GM12878 (cell line): ENCODE results near the gene CP. TPM values are rescaled to one million over a fixed set of nuclear protein-coding genes. Genes with fewer than 3 reads are reported as not detected.

Experiments
- ATAC-seq: fragments of 200-7000 bp; cut with Tn5 transposase; 3 replicates; pipeline ENCODE4 v1.9.1; 2020; ENCODE audit warnings: mild to moderate bottlenecking, moderate library complexity
- BruUV-seq: library from RNA; stranded (reverse); fragments of 400-500 nt; replicated peaks from 2 replicates; lab custom pipeline; 2021; lab: Mats Ljungman, UMichigan
- CTCF ChIA-PET: fragments of 300-600 bp; sonication (Branson Sonifier 250); formaldehyde crosslinking; extraction: SDS; loops from one replicate; lab custom pipeline; 2021; ENCODE audit warnings: inconsistent platforms; lab: Yijun Ruan, JAX
- POLR2A ChIA-PET: fragments of 350-600 bp; formaldehyde crosslinking; extraction: SDS; loops from one replicate; lab custom pipeline; 2021; ENCODE audit warnings: inconsistent platforms; lab: Charles Lee
- RAD21 ChIA-PET: fragments of 300-600 bp; sonication (Branson Sonifier 250); formaldehyde crosslinking; loops from one replicate; lab custom pipeline; 2023; ENCODE audit warnings: antibody characterized with exemption; ENCODE audit not compliant: unreplicated experiment; lab: Charles Lee
- SMC1A ChIA-PET: fragments of 300-600 bp; sonication (Branson Sonifier 250); formaldehyde crosslinking; loops from one replicate; lab custom pipeline; 2023; ENCODE audit not compliant: unreplicated experiment, uncharacterized antibody; lab: Charles Lee
- DNase-seq: peaks from one replicate; pipeline ENCODE4 v3.0.0-alpha.2; 2011; ENCODE audit warnings: low read depth, low spot score
- FAIRE-seq: peaks from 3 replicates; lab custom pipeline; 2011; peaks lifted over from hg19 to GRCh38; lab: Jason Lieb, UNC
- H2AFZ ChIP-seq: 2 replicates; pipeline ENCODE4 v1.6.0; 2011; ENCODE audit warnings: low read depth, low read length, control low read depth; ENCODE audit not compliant: control insufficient read depth
- H3K27ac ChIP-seq: 2 replicates; pipeline ENCODE4 v1.5.1; 2011; ENCODE audit warnings: control low read depth; ENCODE audit not compliant: control insufficient read depth, insufficient read depth
- H3K27me3 ChIP-seq, 2 experiments: replicated peaks in 1 of 2; 2 replicates each; pipeline versions ENCODE4 v1.6.0 to v1.6.1; 2011; ENCODE audit warnings: low read length in 1 of 2; ENCODE audit not compliant: control insufficient read depth in 2 of 2, insufficient read depth in 2 of 2
- H3K36me3 ChIP-seq, 2 experiments: 2 replicates each; pipeline ENCODE4 v1.5.1; 2011; ENCODE audit warnings: low read length in 1 of 2; ENCODE audit not compliant: control insufficient read depth in 2 of 2, insufficient read depth in 2 of 2
- H3K4me1 ChIP-seq: 2 replicates; pipeline ENCODE4 v1.6.1; 2011; ENCODE audit warnings: mild to moderate bottlenecking, low read length, moderate library complexity, mixed read lengths; ENCODE audit not compliant: control insufficient read depth, insufficient read depth
- H3K4me2 ChIP-seq: 2 replicates; pipeline ENCODE4 v1.6.0; 2011; ENCODE audit warnings: control low read depth; ENCODE audit not compliant: control insufficient read depth, insufficient read depth
- H3K4me3 ChIP-seq: fragments of 200-600 bp; sonication (generic); 2 replicates; pipeline ENCODE4 v1.5.1; 2016
- H3K79me2 ChIP-seq: 2 replicates; pipeline ENCODE4 v1.6.0; 2011; ENCODE audit warnings: low read length; ENCODE audit not compliant: control insufficient read depth, insufficient read depth
- H3K9ac ChIP-seq: 2 replicates; pipeline ENCODE4 v1.8.0; 2011; ENCODE audit warnings: low read length, control low read depth, mixed read lengths; ENCODE audit not compliant: control insufficient read depth, insufficient read depth
- H3K9me3 ChIP-seq: replicated peaks from 3 replicates; pipeline ENCODE4 v1.5.1; 2011; ENCODE audit warnings: mild to moderate bottlenecking, low read length; ENCODE audit not compliant: control insufficient read depth, insufficient read depth
- H4K20me1 ChIP-seq: 2 replicates; pipeline ENCODE4 v1.6.0; 2011; ENCODE audit not compliant: control insufficient read depth, insufficient read depth
- ATF7 ChIP-seq: fragments of 450-650 bp; IDR thresholded peaks from 2 replicates; pipeline ENCODE4 v1.6.1; 2016; ENCODE audit warnings: low read depth, mild to moderate bottlenecking
- BCL11A ChIP-seq: IDR thresholded peaks from 2 replicates; pipeline ENCODE4 v1.6.1; 2011; ENCODE audit warnings: low read depth, low read length
- CREB1 ChIP-seq: IDR thresholded peaks from 2 replicates; pipeline ENCODE4 v1.6.1; 2012; ENCODE audit warnings: low read depth, mild to moderate bottlenecking, inconsistent platforms
- E2F4 ChIP-seq: IDR thresholded peaks from 2 replicates; pipeline ENCODE4 v1.6.1; 2012; ENCODE audit warnings: low read depth, low read length, improper control_type of control experiment
- EGR1 ChIP-seq, 2 experiments: IDR thresholded peaks; 1 replicate in 1 of 2; 2 replicates in 1 of 2; pipeline ENCODE4 v1.6.1; 2011 to 2012; ENCODE audit warnings: low read depth in 2 of 2, low read length in 2 of 2, borderline replicate concordance in 1 of 2, mild to moderate bottlenecking in 1 of 2, moderate library complexity in 1 of 2
- FOXK2 ChIP-seq: fragments of 450-650 bp; IDR thresholded peaks from 2 replicates; pipeline ENCODE4 v1.6.1; 2017; ENCODE audit warnings: mild to moderate bottlenecking, moderate library complexity
- FOXM1 ChIP-seq: IDR thresholded peaks from 2 replicates; pipeline ENCODE4 v1.6.1; 2012; ENCODE audit warnings: low read depth, mild to moderate bottlenecking, inconsistent platforms, low read length, moderate library complexity
- IRF3 ChIP-seq: fragments of 450-650 bp; IDR thresholded peaks from 2 replicates; pipeline ENCODE4 v1.6.1; 2014; ENCODE audit warnings: mild to moderate bottlenecking
- LARP7 ChIP-seq: fragments of 450-650 bp; IDR thresholded peaks from 2 replicates; pipeline ENCODE4 v1.6.1; 2017; ENCODE audit warnings: mild to moderate bottlenecking
- NKRF ChIP-seq: fragments of 450-650 bp; conservative IDR thresholded peaks from 2 replicates; pipeline ENCODE4 v1.6.1; 2017; ENCODE audit warnings: mild to moderate bottlenecking, moderate library complexity
- NR2C2 ChIP-seq: IDR thresholded peaks from 2 replicates; pipeline ENCODE4 v1.6.1; 2011; ENCODE audit warnings: borderline replicate concordance, low read depth; ENCODE audit not compliant: control insufficient read depth, insufficient read length
- POLR2AphosphoS2 ChIP-seq: IDR thresholded peaks from 2 replicates; pipeline ENCODE4 v1.6.1; 2011; ENCODE audit warnings: low read depth, mild to moderate bottlenecking, low read length, improper control_type of control experiment, moderate library complexity
- SIX5 ChIP-seq: IDR thresholded peaks from 2 replicates; pipeline ENCODE4 v1.6.1; 2011; ENCODE audit warnings: mild to moderate bottlenecking, low read depth, low read length, moderate library complexity; ENCODE audit not compliant: severe bottlenecking
- STAT3 ChIP-seq: IDR thresholded peaks from 2 replicates; pipeline ENCODE4 v1.6.1; 2011; ENCODE audit warnings: low read depth, low read length, improper control_type of control experiment
- TBL1XR1 ChIP-seq: IDR thresholded peaks from 2 replicates; pipeline ENCODE4 v1.6.1; 2012; ENCODE audit warnings: low read depth, low read length, improper control_type of control experiment
- ZNF274 ChIP-seq: IDR thresholded peaks from one replicate; pipeline ENCODE4 v1.8.0; 2011; ENCODE audit not compliant: insufficient read length, insufficient read depth
- ZNF592 ChIP-seq: fragments of 450-650 bp; IDR thresholded peaks from 2 replicates; pipeline ENCODE4 v1.6.1; 2017; ENCODE audit warnings: mild to moderate bottlenecking, moderate library complexity
- WGBS: methylation state at CpG from one replicate; pipeline ENCODE4 v1.1.6; 2016; ENCODE audit warnings: low lambda C conversion rate; ENCODE audit not compliant: insufficient replicate concordance, insufficient coverage; ENCODE audit errors: missing lambda C conversion rate; 5-methylcytosine and 5-hydroxymethylcytosine counted together
- in situ Hi-C: fragments of 300-500 bp; cut with MboI; formaldehyde crosslinking; loops from 9 replicates; pipeline ENCODE4 v1.14.3; 2018; ENCODE audit warnings: mixed read lengths
- intact Hi-C: fragments of 100-400 bp; cut with micrococcal nuclease; formaldehyde crosslinking; loops from one replicate; pipeline ENCODE4 v1.14.2; 2022; ENCODE audit not compliant: unreplicated experiment
- polyA plus RNA-seq, 11 experiments: library from polyadenylated mRNA; depleted of rRNA in 4 of 11; unstranded in 6 of 11; stranded (reverse) in 5 of 11; fragments of >200 nt; fragmentation: Nextera tagmentation in 4 of 11; fragmentation: Illumina TruSeq in 1 of 11; extraction: Ambion mirVana in 4 of 11; extraction: Trizol in 1 of 11; gene quantifications; 1 replicate in 1 of 11; 2 replicates in 10 of 11; pipeline versions ENCODE4 v1.2.1 to v1.2.3, GENCODE V29; 2011 to 2016; ENCODE audit warnings: inconsistent platforms in 2 of 11, missing spikeins in 2 of 11, low read depth in 1 of 11
- total RNA-seq, 4 experiments: library from RNA; depleted of rRNA in 3 of 4; stranded (reverse); fragments of >200 nt in 3 of 4; fragmentation: Illumina TruSeq in 1 of 4; extraction: Trizol in 1 of 4; gene quantifications; 2 replicates each; pipeline versions ENCODE4 v1.2.1 to v1.2.3, GENCODE V29; 2013 to 2021

CP gene
- total and polyA plus RNA-seq, 10 of the 15 experiments (the other 5 are each of a cell fraction or from before 2014, with no cell fraction given) = 0.14 to 1.2 (median 0.30) TPM; not detected in 6

- no peak for TF ChIP-seq ATF7
- TF ChIP-seq IRF3 = no peak
- no peak for TF ChIP-seq E2F4
- TF ChIP-seq ZNF274 = no peak
- TF ChIP-seq FOXM1 = no peak
- no peak for TF ChIP-seq NKRF
- TF ChIP-seq, all 136 proteins: peak for 0
Measured at GRCh38 chr3:149179220-149179619, 42.4 kb downstream of the CP start (continued).

- 95% methylated on average over 1 of the region's 1 CpG for WGBS
- no peaks in the 10 kb centered on the region for H3K36me3 ChIP-seq
- no TSS peak for BruUV-seq
- peaks cover 9% of the 10 kb centered on the region; the same call in 1 of the 2 replicates for H3K4me1 ChIP-seq
- no peaks in the 10 kb centered on the region for H3K79me2 ChIP-seq
- no peak for ATAC-seq
- no peaks in the 10 kb centered on the region for H4K20me1 ChIP-seq
- CTCF ChIA-PET = interaction anchor here (1.3 to 1.5 kb wide), 2 partner anchors 56 to 98 kb away, joined by 4 read pairs; no protein-coding TSS in a partner anchor
- RAD21 ChIA-PET = no interaction called here
- no peak overlapping the region for H3K9ac ChIP-seq
- H3K27me3 ChIP-seq = no peaks in the 10 kb centered on the region
- H2AFZ ChIP-seq = no peak overlapping the region
- intact Hi-C loops (no loop called here), in situ Hi-C loops (no loop called here)
- FAIRE-seq = no peak
- DNase-seq = no peak
- POLR2A ChIA-PET = no interaction called here
- no peak overlapping the region for H3K27ac ChIP-seq
- no peak overlapping the region for H3K4me3 ChIP-seq
- H3K4me2 ChIP-seq = no peak overlapping the region
- SMC1A ChIA-PET = no interaction called here
- TF ChIP-seq BCL11A (no peak), FOXK2 (no peak), STAT3 (no peak), ZNF592 (no peak), CREB1 (no peak), EGR1 (IDR thresholded peaks at IDR 0.05; ENCODE audit: borderline replicate concordance in 1 of 2, low read depth in 2 of 2, low read length in 2 of 2) (no peak), TBL1XR1 (no peak), NR2C2 (no peak), SIX5 (no peak), LARP7 (no peak), POLR2AphosphoS2 (no peak)
- H3K9me3 ChIP-seq = no peaks in the 10 kb centered on the region; the same call in 2 of the 3 replicates
Measured at GRCh38 chr3:149177122-149177521, 44.5 kb downstream of the CP start.
